Activated naive CD8-positive, alpha-beta T cell treated with anti-CD3 and anti-CD28 coated beads, Interleukin-2, amount 50 U/mL, for 16 hours (primary cell): ENCODE measurements around the gene ST8SIA6.
"Not testable (repeated sequence)": the region's sequence is repeated elsewhere in the genome, so short reads cannot be mapped to it uniquely, and the experiment has no call there.

Experiments
- DNase-seq: peaks from one replicate; pipeline ENCODE4 v3.0.0-alpha.2; 2020; ENCODE audit warnings: low read depth, low spot score

ST8SIA6 gene

DNA sequence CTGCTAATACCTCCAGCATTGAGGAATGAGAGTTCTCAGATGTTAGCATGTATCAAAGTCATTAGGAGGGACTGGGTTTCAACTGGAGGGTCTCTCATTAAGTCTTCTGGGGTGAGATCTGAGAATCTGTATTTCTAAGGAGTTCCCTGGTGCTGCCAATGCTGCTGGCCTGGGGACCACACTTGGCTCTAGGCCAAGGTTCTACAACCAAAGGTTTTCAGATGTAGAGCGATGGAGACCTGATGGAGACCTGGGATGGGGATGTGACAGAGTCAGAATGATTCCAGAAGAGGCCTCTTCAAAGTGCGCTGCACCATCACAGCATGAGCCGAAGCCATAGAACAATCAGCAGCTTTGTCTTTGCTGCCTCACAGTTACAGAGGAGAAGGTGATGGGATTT lies 27.2 kb downstream of the ST8SIA6 start:
- DNase-seq, result no peak

DNA sequence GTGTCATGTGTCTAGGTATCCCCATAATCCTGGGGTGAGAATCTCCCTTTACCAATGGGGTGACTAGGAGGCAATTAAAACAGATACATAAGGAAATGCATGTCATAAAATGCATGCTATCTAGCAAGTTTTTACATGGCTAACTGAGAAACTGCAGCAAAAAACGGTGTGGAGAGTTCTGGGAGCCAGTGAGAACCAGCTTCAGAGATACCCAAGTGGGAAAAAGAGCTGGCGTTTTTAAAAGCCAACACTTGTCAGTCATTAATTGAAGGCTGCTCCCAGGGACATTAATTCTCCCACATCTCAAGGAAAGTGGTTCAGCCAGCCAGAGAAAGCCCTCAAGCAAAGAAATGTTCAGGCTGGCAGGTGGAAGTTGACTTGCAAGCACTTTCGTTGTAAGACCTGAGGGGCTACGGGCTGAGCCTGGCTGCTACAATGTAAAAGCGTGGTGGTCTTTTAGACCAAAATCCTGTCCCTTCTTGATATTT lies 28.1 kb downstream of the ST8SIA6 start:
- no peak for DNase-seq

DNA sequence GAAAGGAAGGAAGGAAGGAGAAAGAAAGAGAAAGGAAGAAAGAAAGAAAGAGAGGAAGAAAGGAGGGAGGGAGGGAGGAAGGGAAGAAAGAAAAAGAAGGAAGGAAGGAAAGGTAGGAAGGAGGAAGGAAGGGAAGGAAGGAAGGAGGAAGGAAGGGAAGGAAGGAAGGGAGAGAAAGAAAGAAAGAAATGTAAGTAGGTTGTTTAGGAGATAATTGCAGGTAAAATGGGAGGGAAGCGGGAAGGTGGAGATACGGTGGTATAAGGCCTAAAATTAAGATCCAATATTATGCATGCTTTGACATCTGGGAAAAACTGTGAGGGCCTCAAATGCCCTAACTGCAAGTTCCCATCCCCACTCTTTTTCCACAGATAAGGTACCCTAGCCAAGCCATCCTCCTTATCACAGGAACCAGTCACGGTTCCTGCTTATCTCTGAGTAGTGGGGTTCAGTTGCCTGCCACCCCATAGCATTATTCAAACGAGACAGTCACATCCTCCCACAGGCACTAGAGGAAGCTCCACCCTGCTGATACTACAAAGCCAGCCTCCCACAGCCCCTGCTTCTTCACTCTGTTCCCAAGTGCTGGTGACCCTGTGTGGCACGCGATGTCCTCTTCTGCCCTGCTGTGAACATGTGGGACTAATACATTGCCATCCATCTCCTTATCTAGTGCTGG lies 28.7 kb downstream of the ST8SIA6 start:
- no peak for DNase-seq

DNA sequence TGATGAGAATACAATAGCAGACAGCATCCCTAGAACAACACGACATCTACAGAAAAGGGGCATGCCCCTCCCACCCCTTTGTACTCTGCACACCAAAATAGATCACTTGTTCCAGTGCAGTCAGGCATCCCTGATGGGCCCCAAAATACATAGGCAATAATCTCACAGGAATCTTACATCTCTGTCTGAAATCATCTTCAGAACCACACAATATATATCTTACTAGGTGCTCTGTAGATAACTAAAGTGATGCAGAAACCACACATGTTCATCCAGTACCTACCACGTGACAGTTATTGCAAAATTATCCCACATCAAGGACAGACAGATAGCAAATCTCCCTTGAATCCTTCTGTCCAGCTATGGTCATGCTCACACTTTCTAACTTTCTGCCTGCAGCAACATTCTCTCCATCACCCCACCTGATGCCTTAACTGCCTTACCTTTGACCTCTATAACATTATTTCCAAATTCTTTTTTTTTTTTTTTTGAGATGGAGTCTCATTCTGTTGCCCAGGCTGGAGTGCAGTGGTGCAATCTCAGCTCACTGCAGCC lies 30.7 kb downstream of the ST8SIA6 start:
- DNase-seq, result no peak

DNA sequence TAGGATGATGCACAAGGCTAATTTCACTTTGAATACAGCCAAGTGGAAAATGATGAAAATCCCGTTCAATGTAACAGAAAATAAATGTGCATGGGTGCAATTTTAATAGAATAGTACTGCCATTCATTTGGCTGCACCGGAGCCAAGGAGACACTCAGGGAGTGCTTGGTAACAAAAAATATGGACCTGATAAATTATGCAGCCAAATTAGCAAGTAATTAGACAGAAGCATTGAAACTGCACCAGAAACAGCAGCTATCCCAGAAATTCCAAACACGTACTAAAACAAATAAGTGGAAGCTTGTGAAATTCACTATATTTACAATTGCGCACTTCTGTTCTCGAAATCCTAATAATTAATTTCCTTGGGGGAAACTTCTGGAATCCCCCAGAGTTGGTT lies 31.5 kb downstream of the ST8SIA6 start:
- no peak for DNase-seq

DNA sequence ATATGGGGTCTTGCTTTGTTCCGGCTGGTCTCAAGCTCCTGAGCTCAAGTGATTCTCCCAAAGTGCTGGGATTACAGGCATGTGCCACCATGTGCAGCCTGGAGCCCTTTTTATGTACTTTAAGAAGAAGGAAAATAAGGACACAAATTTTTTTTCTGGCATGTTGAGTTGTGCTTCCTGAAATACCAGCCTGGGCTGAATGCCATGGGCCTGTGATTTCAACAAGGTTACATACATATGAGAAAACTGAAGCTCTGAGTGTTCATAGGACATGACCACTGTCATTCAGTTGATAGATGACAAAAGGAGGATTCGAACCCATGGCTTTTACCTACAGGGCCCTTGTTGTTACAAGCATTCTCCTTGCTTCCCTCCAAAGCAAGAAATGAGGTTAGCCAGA lies 36.1 kb downstream of the ST8SIA6 start:
- no peak for DNase-seq

DNA sequence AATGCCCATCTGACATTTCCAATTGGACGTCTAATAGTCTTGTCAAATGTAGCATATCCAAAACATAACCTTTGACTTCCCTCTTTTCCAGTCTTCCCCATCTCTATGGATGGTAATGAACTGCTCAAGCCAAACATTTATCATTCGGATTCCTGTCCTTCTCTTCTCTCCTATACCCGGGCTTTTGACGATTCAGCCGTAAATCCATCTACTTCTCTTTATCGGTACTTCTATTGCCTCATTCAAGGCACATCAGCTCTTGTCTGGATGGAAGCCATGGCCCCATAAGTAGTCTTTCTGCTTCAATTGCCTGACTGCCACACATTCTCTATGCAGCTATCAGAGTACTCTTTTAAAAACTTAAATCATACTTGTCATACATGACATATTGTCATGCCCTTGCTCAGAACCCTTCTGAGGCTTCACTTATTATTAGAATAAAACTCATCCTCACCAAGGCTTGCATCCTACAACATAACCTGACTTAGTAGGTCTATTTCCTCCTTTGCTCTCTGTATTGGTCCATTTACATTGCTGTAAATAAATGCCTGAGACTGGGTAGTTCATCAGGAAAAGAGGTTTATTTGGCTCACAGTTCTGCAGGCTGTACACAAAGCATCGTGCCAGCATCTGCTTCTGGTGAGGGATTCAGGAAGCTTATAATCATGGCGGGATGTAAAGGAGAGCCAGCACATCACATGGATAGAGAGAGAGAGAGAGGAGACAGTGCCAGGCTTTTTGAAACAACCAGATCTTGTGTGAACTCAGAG lies 37.8 kb downstream of the ST8SIA6 start:
- no peak for DNase-seq

DNA sequence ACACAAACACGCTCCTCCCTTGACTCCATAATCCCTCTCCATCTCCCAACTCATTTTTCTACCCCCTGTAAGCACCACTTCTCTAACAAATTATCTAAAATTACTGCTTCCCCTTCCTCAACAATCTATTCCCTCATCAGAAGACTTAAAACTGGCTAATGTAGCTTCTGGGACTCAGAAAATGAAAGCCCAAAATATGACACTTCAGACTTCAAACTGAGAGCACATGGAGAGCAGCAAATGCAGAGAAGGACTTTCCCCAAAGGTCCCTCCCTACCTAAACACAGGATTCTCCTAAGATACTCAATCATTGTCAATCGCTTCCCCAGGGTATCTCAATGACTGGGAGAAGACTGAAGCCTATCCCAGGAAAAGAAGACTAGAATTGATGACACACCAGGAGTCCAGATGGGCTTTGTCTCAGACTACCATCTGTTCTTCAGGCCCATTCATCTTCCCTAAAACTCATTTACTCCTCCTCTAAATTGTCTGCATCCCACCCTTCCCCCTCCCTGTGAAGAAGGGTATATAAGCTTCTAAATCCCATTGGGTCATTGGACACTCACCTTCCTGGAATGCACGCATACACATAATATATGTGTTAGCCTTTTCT lies 39.2 kb downstream of the ST8SIA6 start:
- no peak for DNase-seq

DNA sequence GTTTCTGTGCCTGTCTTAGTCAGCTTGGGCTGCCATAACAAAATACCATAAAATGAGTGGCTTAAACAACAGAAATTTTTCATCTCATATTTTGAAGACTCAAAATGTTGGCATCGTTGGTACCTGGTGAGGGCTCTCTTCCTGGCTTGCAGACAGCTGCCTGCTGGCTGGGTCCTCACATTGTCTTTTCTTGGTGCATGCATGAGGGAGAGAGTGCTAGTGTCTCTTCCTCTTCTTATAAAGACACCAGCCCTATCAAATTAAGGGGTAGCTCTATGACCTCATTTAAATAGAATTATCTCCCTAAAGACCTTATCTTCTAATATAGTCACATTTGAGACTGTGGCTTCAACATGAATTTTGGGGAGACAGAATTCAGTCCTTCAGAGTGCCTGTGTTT lies 39.9 kb downstream of the ST8SIA6 start:
- DNase-seq, result no peak

DNA sequence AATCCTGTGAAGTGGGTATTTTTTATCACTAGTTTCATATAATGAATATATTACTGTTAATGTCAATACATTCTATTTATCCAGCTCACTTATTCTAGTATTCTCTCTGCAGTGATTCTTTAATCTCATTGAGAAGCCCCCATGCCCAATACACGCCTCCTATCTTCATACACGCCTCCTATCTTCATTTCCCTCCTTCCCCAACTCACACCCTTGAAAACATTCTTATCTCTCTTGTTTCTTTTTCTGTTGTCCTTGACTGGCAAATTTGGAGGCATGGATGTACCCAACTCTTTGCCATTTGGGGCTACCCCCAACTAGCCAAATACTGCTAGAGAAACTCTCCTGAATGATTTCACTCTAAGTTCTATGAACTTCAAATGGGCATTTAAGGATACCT lies 40.5 kb downstream of the ST8SIA6 start:
- DNase-seq, result no peak

DNA sequence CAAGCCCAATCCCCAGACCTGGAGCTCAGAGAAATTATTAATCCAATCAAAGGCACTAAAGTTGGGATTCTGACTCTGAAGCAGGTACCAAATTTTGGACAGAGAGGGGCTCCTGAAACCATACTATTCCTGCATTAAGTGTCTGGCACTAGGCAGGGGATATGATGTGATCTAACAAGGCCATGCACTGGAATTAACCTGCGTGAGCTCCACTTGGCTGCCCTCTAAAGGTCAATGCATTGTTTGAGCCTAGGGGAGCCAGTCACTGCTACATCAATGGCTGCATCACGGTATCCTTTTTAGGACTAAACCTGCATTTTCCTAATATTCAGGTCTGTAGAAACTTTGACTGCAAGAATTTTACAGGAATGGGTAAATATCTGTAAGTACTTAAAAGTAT lies 42.1 kb downstream of the ST8SIA6 start:
- no peak for DNase-seq

DNA sequence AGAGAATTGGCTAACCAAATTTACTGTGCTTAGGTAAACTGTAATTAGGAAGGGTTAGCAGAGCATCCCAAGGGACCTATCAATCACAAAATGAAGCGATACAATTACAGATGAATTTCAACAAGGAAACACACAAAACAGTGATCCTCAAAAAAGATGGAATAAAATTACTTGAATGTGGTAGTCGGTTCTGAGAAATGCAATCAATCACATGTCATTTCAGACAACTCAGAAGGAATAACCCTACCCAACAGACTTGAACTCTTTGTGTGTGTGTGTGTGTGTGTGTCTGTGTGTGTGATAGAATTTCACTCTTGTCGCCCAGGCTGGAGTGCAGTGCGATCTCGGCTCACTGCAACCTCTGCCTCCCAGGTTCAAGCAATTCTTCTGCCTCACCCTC lies 43.5 kb downstream of the ST8SIA6 start:
- no peak for DNase-seq

DNA sequence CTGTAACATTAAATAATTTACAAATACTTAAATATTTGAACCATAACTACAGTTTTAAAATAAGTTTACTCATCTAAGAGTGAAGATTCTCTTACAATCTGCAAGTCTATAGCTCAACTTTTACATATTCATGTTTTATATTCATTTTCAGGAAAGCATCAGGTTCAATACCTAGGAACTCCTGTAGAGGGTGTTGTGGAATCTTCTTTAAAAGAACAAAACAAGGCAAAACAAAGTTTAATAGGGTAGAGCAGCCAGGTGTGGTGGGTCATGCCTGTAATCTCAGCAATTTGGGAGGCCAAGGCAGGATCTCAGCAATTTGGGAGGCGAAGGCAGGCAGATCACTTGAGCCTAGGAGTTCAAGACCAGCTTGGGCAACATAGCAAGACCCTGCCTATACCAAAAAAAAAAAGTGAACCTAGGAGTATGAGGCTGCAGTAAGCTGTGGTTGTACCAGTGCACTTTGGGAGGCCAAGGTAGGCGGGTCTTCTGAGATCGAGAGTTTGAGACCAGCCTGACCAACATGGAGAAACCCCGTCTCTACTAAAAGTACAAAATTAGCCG lies 45.1 kb downstream of the ST8SIA6 start:
- no peak for DNase-seq

DNA sequence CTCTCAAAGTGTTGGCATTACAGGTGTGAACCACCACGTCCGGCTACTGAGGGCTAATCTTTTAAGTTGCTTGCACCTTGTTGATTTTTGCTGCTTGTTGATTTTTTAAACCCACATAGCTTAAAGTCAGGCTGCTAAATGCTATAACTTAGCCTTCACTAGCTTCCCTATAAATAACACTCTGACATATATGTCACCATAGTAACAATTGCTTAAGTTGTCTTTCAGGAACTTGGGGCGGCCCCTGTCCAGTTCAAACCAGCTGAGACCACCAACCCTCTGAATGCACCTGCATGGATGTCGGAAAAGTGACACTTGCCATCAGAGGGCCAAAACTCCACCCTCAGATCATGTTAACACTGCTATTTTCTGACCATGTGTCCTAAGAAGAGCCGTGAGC lies 47.3 kb downstream of the ST8SIA6 start:
- no peak for DNase-seq

DNA sequence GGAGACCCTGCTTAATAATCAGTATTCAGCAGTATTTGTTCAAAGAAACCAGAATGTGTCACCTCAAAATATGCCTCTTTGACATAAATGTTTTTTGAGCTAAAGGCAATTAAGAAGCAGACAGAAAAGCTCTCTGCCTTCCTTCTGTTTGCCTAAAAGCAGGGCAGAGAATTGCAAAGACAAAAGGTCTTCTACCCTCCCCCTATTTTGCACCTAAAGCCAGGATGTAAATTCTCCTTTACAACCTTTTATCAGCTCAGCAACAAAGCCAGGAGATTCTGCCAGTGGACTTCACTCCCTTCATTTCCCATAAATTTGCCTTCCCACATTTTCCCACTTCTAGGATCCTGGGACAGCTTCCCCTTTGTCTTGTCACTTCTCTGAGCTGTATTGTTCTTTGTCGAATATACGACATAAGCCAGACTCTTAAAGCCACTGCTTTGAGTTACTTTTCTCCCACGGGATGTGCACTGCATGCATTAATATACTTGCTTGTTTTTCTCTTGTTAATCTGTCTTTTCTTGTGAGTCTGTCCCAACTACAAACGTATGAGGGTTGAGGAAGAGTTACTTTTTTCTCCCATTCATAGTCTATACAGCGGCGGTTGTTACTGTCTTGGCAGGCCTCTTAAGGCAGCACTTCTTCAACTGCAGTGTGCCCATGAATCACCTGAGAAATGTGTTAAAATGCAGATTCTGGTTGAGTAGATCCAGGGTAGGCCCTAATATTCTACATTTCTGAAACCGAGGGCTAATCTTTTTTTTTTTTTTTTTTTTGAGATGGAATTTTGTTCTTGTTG lies 48.2 kb downstream of the ST8SIA6 start:
- no peak for DNase-seq

DNA sequence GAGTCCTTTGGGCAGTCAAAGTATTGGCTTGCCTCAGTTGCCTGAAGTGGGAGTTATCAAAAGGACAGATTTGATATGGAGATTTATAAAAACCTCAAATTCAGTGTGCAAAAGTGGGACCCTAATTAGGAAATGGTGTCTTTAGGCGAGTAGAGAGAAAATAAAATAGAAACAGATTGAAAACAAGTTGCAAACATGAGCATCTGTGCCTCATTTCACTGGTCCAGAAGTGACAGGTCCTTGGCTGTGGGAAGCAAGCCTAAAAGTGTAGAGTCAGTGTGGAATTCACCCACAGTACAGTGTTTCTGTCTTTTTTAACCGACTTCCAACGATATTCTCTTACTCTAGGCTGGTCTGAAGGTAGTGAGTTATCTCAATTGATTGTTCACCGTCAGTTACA lies 51.2 kb downstream of the ST8SIA6 start:
- no peak for DNase-seq

DNA sequence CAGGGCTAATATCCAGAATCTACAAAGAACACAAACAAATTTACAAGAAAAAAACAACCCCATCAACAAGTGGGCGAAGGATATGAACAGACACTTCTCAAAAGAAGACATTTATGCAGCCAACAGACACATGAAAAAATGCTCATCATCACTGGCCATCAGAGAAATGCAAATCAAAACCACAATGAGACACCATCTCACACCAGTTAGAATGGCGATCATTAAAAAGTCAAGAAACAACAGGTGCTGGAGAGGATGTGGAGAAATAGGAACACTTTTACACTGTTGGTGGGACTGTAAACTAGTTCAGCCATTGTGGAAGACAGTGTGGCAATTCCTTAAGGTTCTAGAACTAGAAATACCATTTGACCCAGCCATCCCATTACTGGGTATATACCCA lies 52.4 kb downstream of the ST8SIA6 start:
- DNase-seq, result not testable (repeated sequence)

DNA sequence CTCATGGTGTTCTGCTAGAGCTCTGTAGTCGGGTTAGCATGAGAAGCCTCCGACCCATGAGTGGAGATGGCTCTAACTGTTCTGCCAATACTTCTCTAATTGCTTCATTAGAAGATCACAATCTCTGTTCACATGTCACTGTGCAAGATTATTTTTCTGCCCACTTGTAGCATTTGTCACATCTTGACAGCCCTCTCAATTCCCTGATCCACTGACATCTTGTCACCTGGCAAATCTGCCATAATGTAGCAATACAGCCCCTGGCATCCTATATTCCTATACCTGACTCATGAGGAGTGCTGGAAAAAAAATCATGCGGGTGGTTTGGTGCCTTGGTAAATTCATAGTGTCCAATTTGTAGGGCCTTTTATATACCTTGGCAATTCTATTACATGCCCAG lies 58.4 kb downstream of the ST8SIA6 start:
- no peak for DNase-seq

DNA sequence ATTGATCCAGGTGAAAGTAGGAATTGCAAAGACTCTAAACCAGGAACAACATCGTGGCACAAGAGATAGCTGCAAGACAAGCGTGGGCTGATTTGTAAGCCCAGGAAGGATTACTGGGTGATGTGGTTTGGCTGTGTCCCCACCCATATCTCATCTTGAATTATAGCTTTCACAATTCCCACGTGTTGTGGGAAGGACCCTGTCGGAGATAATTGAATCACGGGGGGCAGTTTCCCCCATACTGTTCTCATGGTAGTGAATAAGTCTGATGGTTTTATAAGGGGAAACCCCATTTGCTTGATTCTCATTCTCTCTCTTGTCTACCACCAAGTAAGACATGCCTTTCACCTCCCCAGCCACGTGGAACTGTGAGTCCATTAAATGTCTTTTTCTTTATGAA lies 59.5 kb downstream of the ST8SIA6 start:
- no peak for DNase-seq

DNA sequence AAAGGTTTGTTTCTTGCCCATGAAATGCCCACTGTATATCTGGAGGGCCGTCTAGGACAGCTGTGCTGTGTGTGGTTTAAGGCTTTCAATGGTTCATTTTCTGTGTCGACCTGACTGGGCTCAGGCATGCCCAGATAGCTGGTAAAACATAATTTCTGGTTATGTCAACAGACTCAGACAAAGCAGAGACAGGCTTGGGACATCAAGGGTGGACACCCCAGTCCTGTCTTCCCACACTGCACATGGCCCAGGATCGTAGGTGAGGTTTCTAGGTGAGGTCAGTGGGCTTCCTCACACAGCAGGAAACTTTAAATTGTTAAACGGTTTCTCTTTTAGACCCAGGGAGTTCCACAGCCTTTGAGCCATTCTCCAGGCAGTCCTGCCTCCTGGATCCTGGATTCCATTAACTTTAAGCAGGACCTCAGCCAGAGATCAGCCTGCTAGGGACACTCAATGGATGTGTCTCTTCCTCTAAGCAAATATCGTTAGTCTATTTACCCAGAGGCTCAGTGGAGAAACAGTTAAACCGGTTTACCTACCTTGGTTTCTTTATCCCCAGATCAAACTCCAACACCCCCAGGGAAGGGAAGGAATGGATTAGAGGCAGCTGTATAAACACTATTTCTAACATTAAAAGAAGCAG lies 66.4 kb downstream of the ST8SIA6 start:
- no peak for DNase-seq

DNA sequence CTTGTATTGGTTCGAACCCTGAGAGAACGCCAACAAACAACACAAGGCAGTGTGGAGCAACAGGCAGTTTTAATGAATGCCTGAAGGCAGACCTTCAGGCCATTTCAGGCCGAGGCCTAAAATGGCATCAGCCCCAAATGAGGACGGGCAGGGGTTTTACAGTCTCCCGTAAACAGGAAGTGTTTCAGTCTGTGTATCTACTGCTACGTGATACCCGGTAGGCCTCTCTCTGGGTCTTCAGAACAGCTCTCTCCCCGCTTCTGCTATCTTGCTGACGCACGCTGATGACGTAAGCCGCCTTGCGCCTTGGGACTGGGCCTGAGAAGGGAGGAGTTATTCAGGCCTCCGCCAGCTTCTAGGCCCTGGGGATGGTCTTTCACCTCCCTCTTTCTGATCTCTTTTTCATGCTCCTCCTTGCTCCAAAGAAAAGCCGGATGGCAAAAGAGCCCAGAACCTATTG lies 67.7 kb downstream of the ST8SIA6 start:
- no peak for DNase-seq
